ENCODE measurements around the gene TOM1L1. TPM values are rescaled to one million over a fixed set of nuclear protein-coding genes. Genes with fewer than 3 reads are reported as not detected.
A peak's percentile ranks its signal among the peaks of the same experiment; 100 is the strongest.

Gene TOM1L1
- polyA plus RNA-seq, 3 donors: 78.6 to 129 (median 97.5) TPM

DNA sequence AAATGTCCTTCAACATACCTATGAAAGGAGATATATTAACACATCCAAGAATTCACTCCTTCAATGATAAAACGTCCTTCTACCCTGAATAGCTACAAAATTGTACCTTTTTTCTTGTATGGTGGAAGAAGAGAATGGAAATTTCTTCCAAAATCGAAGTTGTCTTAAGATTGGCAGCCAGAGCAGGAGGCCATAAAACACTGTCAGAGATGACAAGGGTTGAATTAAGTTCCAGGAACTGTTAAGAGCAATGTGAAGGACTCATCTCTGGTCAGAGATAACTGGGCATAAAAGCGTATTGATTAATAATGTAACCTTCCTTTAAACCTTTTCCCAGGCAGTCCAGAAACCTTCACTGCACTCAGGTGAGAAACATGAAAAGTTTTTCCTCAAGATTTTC lies 12.9 kb upstream of the TOM1L1 start:
- no peak for DNase-seq

GRCh38 chr17:54888254-54888653 lies 12.4 kb upstream of the TOM1L1 start:
- DNase-seq: no peak

- no peak for DNase-seq
These were observed 11.7 kb upstream of the TOM1L1 start for GRCh38 chr17:54888981-54889380.

DNA sequence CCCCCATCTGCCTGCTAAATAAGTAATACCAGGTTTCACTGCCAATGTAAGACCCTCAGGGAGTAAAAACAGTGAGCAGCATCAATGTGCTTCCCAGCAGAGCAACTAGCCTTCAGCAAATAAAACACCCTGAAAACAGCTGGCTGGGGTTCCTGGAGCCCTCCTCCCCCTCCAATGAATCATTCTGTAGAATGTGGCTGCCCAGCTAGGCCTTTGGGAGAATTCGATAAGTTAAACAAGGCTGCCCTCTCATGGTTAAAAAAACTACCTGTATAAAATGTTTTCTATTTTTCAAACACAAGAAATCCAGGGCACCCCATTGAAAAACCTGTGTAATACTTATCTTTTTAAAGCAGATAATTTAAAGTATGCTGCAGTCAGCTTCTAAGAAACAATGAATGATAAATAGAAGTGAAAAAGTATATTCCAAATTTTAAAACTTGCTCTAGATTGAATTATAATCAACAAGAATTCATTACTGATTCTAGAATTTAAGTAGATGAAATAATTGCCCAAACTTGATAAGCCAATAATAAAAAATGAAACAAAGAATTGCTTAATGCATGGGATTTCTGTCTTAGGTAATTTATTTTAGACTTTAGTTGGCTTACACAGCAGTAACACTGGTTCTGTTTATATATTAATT lies 9.4 kb upstream of the TOM1L1 start:
- DNase-seq: peak; percentile 74

DNA sequence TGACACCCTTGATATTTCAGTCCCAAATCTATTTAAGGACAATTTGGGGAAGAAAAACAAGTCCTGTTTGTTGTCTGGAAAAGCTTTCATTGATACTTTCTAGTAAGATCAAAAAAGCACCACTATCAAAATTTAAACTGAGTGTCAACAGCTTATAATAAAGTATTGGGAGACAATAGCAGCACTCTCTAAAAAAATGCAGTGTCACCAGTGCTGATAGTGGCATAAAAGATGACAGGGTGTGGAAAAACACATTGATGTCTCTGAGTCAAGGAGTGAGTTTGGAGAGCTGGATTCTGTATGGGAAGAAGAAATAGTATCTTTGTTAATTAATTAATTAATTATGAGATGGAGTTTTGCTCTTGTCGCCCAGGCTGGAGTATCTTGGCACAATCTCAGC lies 8.3 kb upstream of the TOM1L1 start:
- DNase-seq: no peak

DNA sequence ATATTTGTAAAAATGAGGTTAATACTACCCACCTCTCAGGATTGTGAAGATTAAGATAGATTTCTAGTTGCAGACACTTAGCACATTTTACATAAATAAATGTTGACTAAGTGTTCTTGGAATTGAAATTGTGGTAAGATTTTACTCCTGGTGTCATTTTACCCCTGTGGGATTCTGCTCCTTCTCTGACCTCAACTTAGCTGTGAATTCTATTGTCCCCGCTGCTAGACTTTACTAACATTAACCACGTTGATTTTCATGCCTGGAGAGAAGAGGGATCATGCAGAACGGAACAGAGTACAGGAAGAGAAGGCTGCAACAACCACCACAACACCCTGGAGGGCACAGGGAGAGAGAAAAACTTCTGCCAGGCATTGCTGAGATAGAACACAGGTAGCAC lies 2.1 kb upstream of the TOM1L1 start:
- no peak for DNase-seq

- no peak for DNase-seq
These were observed 1.5 kb upstream of the TOM1L1 start for GRCh38 chr17:54899201-54899600.

GRCh38 chr17:54899721-54900456 lies 763 bp upstream of the TOM1L1 start:
- no peak for DNase-seq

GRCh38 chr17:54901230-54901822 lies 674 bp downstream of the TOM1L1 start:
- DNase-seq: no peak

- DNase-seq: no peak
These were observed 1.4 kb downstream of the TOM1L1 start for GRCh38 chr17:54902017-54902416.

DNA sequence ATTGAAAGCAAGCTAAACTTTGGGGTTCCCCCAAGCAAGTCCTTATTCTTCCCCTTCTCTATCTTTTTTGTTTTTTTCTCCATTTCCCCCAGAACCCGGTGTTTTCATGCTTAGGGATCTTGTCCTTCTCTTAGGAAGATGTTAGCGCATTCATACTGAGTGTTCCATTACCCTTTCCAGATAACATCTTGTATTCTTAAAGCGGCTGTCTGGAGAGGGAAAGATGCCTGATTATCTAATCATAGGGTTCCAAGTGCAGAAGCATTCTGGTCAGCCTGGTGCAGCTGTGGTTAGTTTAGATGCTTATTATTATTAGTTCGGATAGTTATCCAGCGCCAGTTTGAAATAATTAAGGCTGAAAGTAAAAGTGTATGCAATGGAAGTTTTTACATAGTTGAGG lies 2.0 kb downstream of the TOM1L1 start:
- no peak for DNase-seq

DNA sequence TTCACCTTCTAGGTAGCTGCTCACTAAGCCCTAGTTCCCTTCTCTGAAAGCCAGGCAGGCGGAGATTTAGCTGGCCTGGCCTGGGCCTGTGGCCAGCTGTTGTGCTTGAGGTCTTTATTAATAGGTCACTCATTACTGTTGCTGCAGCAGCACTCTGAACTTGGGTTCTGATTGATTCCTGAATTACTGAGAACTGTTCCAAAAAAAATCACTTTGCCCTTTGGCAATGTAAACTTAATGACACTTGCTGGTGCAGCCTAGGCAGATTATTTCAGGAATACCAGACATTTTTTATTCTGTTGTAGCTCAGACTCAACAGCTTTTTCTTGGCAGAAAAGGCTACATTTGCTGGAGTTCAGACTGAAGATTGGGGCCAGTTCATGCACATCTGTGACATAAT lies 2.7 kb downstream of the TOM1L1 start:
- DNase-seq: peak; percentile 49

DNA sequence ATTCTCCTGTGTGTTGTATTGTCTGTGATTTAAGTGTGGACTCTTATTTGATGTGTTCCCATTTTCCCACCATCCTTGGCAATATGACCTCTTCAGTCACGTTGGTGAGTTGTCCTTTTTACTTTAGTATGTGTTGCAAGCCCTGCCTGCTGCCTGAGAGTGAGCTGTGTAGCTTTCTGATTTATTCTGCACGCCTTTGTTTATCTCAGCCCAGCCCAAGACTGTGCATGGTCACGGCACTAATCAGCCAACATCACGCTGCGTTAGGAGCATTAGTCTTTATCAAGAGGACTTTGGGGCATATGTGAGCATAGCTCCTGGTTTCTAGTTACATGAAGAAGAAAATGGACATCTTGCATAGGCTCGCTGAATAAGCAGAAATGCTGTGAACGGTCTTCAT lies 6.0 kb downstream of the TOM1L1 start:
- DNase-seq: no peak

DNA sequence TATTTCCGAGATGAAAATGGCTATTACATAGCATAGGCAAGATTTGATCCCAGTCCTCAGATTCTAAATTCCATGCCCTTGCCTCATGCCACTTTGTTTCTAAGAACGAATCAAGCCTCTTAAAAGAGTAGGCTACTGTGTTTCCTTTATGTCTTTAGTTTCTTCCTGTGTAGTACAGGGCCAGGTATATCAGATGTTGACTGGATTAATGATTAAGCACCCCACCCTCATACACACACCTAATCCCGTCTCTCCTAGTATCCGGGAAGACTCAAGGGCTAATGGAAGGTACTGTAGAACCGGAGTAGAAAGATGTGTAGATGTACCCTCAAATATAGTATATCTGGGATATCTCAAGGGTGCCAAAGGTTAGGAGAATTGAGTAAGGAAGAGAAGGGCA lies 6.7 kb downstream of the TOM1L1 start:
- DNase-seq: no peak

GRCh38 chr17:54909766-54910165 lies 9.1 kb downstream of the TOM1L1 start:
- no peak for DNase-seq

- DNase-seq: no peak
These were observed 16.1 kb downstream of the TOM1L1 start for GRCh38 chr17:54916721-54917120.

- no peak for DNase-seq
These were observed 18.8 kb downstream of the TOM1L1 start for GRCh38 chr17:54919425-54919824.

- DNase-seq: no peak
These were observed 20.2 kb downstream of the TOM1L1 start for GRCh38 chr17:54920819-54921218.

DNA sequence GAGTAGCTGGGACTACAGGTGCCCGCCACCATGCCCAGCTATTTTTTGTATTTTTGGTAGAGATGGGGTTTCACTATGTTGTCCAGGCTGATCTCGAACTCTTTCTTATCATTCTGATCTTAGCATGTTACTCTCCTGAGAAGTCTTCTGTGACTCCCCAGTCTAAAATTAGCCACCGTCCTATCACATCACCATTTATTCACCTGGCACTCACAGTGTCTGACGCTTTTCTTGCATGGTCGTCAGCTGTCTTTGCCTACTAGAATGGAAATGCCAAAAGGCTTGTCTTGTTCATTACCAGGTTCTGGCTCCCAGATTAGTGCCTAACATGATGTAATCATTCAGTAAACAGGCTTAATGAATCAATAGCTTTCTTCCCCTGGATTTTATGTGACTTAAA lies 23.8 kb downstream of the TOM1L1 start:
- DNase-seq: no peak

DNA sequence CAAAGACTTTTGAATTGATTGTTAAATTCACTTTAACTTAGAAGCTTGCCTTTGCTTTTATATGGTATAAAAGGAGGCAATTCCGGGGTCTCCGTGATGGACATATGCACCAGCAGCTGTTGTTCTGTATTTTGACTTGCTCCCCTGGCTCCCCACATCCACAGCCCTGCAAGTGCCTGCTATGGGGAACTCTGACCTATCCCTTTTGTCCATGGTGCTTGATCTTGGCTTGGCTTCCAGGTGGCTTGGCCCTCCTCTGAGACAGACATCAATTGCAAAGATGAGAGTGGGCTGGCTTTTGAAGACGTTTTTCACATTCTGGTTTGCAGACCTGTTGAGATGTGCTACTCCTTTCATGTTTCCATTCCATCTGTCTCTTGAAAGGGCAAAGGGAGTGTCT lies 26.9 kb downstream of the TOM1L1 start:
- no peak for DNase-seq

- no peak for DNase-seq
These were observed 32.1 kb downstream of the TOM1L1 start for GRCh38 chr17:54932711-54933110.

DNA sequence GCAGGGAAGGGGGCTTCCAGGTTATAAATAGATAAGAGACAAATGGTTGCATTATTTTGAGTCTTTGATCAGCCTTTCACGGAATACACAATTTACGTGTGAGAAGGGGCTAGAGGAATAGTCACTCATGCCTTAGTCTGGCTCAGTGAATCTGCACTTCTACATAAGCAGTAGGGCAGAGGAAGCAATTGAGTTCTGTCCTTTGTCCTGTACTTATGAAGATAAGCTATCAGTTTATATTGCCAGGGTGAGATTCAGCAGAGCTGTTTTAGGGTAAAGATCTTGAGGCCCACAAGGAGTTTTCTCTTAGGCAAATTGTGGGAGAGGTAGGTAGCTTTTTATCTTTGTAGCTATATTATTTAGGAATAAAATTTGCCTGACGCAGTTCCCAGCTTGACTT lies 33.3 kb downstream of the TOM1L1 start:
- no peak for DNase-seq

GRCh38 chr17:54935471-54935870 lies 34.8 kb downstream of the TOM1L1 start:
- DNase-seq: no peak

DNA sequence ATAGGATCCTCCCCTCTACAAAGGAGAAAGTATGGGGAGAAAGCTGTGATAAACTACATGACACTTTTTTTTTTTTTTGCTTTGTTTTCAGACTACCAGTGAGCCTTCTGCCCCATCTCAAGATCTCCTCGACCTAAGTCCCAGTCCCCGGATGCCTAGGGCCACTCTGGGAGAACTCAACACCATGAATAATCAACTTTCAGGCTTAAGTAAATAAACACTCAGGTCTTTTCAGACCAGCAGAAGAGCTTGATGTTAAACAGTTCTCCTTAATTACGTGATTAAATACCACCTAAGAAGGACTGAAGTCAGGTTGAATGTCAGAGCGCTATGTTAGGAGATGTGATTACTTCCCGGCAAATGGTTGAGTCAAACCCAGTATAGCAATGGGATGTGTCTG lies 36.4 kb downstream of the TOM1L1 start:
- no peak for DNase-seq
